Adrenal gland (tissue), 19 donors: Measurements from ENCODE around the gene AP1M1. TPM values are rescaled to one million over a fixed set of nuclear protein-coding genes. Genes with fewer than 3 reads are reported as not detected.
A peak's percentile ranks its signal among the peaks of the same experiment; 100 is the strongest.

Source experiments
- DNase-seq, 7 donors: peaks; one replicate each; pipeline ENCODE4 v3.0.0-alpha.2; 2019 to 2020
- H3K27ac ChIP-seq, 5 donors: fragments of 200-600 bp; sonication (generic) in 4 of 5; 1 replicate in 3 of 5; 2 replicates in 2 of 5; pipeline versions ENCODE4 v1.5.1 to v1.8.0; 2016 to 2020; ENCODE audit warnings: mild to moderate bottlenecking in 1 of 5
- H3K27me3 ChIP-seq: fragments of 200-600 bp; 2 replicates; pipeline ENCODE4 v1.8.0; 2021
- H3K36me3 ChIP-seq, 2 donors: fragments of 200-600 bp; replicated peaks in 1 of 2; 1 replicate in 1 of 2; 2 replicates in 1 of 2; pipeline versions ENCODE4 v1.5.1 to v1.8.0; 2018 to 2022
- H3K4me1 ChIP-seq, 2 donors: fragments of 200-600 bp; replicated peaks in 1 of 2; 1 replicate in 1 of 2; 2 replicates in 1 of 2; pipeline versions ENCODE4 v1.5.1 to v1.8.0; 2018 to 2021
- H3K4me3 ChIP-seq, 4 donors: fragments of 200-600 bp; sonication (generic) in 3 of 4; one replicate each; pipeline ENCODE4 v1.5.1; 2016 to 2018
- H3K9me3 ChIP-seq, 3 donors: fragments of 200-600 bp; sonication (generic) in 1 of 3; replicated peaks in 1 of 3; 1 replicate in 2 of 3; 2 replicates in 1 of 3; pipeline versions ENCODE4 v1.5.1 to v1.8.0; 2016 to 2021
- POLR2A ChIP-seq, 2 donors: fragments of 450-650 bp; IDR thresholded peaks; one replicate each; pipeline ENCODE4 v1.6.1; 2017; ENCODE audit warnings: antibody characterized with exemption in 2 of 2, mild to moderate bottlenecking in 2 of 2, moderate library complexity in 1 of 2
- WGBS, 4 donors: extraction: QIAGEN DNeasy Blood & Tissue Kit in 2 of 4; methylation state at CpG; one replicate each; pipeline versions ENCODE4 v1.1.5 to v1.1.7; 2013 to 2017; 5-methylcytosine and 5-hydroxymethylcytosine counted together
- intact Hi-C, 2 donors: fragments of 100-400 bp; cut with DNase I; formaldehyde crosslinking; loops; one replicate each; pipeline versions ENCODE4 v1.14.1 to v1.15.0; 2022 to 2023
- long read RNA-seq, 10 donors: library from polyadenylated mRNA in 3 of 10; unstranded in 2 of 10; stranded (forward) in 1 of 10; transcript quantifications; one replicate each; pipeline ENCODE4 v2.0.0 and lab custom pipeline, GENCODE V29; 2021 to 2026
- polyA plus RNA-seq, 3 donors: library from polyadenylated mRNA; stranded (reverse); fragments of 200-250 nt in 2 of 3; fragments of 350-450 nt in 1 of 3; fragmentation: Illumina TruSeq in 1 of 3; extraction: RNeasy Lipid Tissue Mini Kit (QIAGEN cat#74804) in 1 of 3; gene quantifications; one replicate each; pipeline ENCODE4 v1.2.3, GENCODE V29; 2013 to 2014
- total RNA-seq, 9 donors: library from RNA; depleted of rRNA in 4 of 9; stranded (reverse); fragments of >200 nt in 4 of 9; fragments of 120-200 nt in 1 of 9; fragmentation: NEBNext Ultra II Directional in 1 of 9; extraction: Animal tissue kit (Norgen Biotek cat#: 25700) in 1 of 9; gene quantifications; one replicate each; pipeline versions ENCODE4 v1.1.0 to v1.2.4, GENCODE V29; 2013 to 2023
- TF ChIP-seq, protein P1 (sequence below), 6 experiments: fragments of 450-650 bp in 4 of 6; fragments of 200-600 bp in 2 of 6; sonication (generic) in 1 of 6; IDR thresholded peaks; 1 replicate in 5 of 6; 2 replicates in 1 of 6; pipeline versions ENCODE4 v1.5.1 to v1.8.0; 2016 to 2021; ENCODE audit warnings: antibody characterized with exemption in 6 of 6, mild to moderate bottlenecking in 2 of 6, moderate library complexity in 1 of 6
- donor health status: healthy with polysubstance abuse.
- donor health status: Bipolar disorder and iron deficiency.
- donor health status: DM: yes; HTN: yes; CAD: no.
- donor health status: DM: no; HTN: no; CAD: no.
- donor health status: DM: no; HTN: no; CAD: no.
- donor health status: DM: yes; HTN: yes; CAD: no.

The AP1M1 gene
- total RNA-seq (10 to 100 TPM; 51.3 to 99.6 (median 88.0) TPM), polyA plus RNA-seq (10 to 100 TPM; 51.6 to 61.8 (median 58.5) TPM)
- long read RNA-seq, donor 1, full-length matches to known transcripts, result 9 of 9 reads
- long read RNA-seq, donor 1, partial matches to known transcripts, result 0 of 9 reads
- long read RNA-seq, donor 1, other reads (novel, unspliced or antisense), result 0 of 9 reads
- long read RNA-seq, donor 2, full-length matches to known transcripts, result 7 of 7 reads
- long read RNA-seq, donor 2, partial matches to known transcripts, result 0 of 7 reads
- long read RNA-seq, donor 2, other reads (novel, unspliced or antisense), result 0 of 7 reads
- long read RNA-seq, donor 3, full-length matches to known transcripts, result 13 of 27 reads
- long read RNA-seq, donor 3, partial matches to known transcripts, result 14 of 27 reads
- long read RNA-seq, donor 3, other reads (novel, unspliced or antisense), result 0 of 27 reads
- long read RNA-seq, donor 4, full-length matches to known transcripts, result 47 of 54 reads
- long read RNA-seq, donor 4, partial matches to known transcripts, result 4 of 54 reads
- long read RNA-seq, donor 4, other reads (novel, unspliced or antisense), result 3 of 54 reads
- long read RNA-seq, donor 5, full-length matches to known transcripts, result 141 of 149 reads
- long read RNA-seq, donor 5, partial matches to known transcripts, result 1 of 149 reads
- long read RNA-seq, donor 5, other reads (novel, unspliced or antisense), result 7 of 149 reads
- long read RNA-seq, donor 6, full-length matches to known transcripts, result 37 of 39 reads
- long read RNA-seq, donor 6, partial matches to known transcripts, result 1 of 39 reads
- long read RNA-seq, donor 6, other reads (novel, unspliced or antisense), result 1 of 39 reads
- long read RNA-seq, donor 7, full-length matches to known transcripts, result 6 of 6 reads
- long read RNA-seq, donor 7, partial matches to known transcripts, result 0 of 6 reads
- long read RNA-seq, donor 7, other reads (novel, unspliced or antisense), result 0 of 6 reads
- long read RNA-seq, donor 8, full-length matches to known transcripts, result 29 of 29 reads
- long read RNA-seq, donor 8, partial matches to known transcripts, result 0 of 29 reads
- long read RNA-seq, donor 8, other reads (novel, unspliced or antisense), result 0 of 29 reads
- long read RNA-seq, donor 9, full-length matches to known transcripts, result 20 of 20 reads
- long read RNA-seq, donor 9, partial matches to known transcripts, result 0 of 20 reads
- long read RNA-seq, donor 9, other reads (novel, unspliced or antisense), result 0 of 20 reads
- long read RNA-seq, donor 10, full-length matches to known transcripts, result 7 of 7 reads
- long read RNA-seq, donor 10, partial matches to known transcripts, result 0 of 7 reads
- long read RNA-seq, donor 10, other reads (novel, unspliced or antisense), result 0 of 7 reads

DNA sequence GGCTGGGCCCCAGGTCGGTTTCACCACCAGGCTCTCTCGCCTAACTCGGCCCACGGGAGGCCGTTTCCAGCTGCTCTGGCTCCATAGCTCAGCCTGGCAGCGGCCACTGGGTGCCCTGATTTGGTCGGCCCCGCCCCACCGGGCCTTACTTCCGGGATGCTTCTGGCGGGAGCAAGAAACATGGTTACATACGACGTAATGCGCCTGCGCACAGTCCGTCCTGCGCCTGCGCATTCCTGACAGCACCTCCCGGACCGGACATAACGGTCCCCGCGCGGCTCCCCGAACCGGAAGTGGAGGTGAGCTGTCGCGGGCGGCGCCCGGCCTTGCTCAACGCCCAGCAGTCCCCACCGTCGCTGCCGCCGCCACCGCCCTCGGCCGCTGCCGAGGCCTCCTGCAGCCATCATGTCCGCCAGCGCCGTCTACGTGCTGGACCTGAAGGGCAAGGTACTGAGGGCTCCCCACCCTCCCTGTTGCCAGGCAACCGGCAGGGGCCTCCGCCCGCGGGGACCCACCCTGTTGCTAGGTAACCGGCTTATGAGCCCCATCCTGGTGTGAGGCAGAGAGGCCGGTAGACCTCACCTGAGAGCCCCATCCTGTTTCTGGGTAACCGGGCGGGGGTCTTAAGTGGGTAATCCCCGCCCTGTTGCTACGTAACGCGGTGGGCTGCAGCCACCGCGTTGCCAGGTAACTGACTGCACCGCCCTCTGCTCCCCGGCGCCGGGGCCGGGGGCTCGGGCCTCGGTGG lies at the start of gene AP1M1:
AP1M1 (plus strand) TSS at position 290 of the 748 bp plus-strand sequence; CDS start at position 406, 116 bp downstream.
- WGBS, 4 donors, result 0% methylated on average over 5 to 65 of the region's 65 CpGs
- TF ChIP-seq, protein P1, sequence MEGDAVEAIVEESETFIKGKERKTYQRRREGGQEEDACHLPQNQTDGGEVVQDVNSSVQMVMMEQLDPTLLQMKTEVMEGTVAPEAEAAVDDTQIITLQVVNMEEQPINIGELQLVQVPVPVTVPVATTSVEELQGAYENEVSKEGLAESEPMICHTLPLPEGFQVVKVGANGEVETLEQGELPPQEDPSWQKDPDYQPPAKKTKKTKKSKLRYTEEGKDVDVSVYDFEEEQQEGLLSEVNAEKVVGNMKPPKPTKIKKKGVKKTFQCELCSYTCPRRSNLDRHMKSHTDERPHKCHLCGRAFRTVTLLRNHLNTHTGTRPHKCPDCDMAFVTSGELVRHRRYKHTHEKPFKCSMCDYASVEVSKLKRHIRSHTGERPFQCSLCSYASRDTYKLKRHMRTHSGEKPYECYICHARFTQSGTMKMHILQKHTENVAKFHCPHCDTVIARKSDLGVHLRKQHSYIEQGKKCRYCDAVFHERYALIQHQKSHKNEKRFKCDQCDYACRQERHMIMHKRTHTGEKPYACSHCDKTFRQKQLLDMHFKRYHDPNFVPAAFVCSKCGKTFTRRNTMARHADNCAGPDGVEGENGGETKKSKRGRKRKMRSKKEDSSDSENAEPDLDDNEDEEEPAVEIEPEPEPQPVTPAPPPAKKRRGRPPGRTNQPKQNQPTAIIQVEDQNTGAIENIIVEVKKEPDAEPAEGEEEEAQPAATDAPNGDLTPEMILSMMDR (IDR thresholded peaks at IDR 0.05), result no peak
- TF ChIP-seq POLR2A (IDR thresholded peaks at IDR 0.05), result peak in 1 of 2 donors; percentile 37
- DNase-seq, result peak; percentile 97 to 99 (median 98)
- H3K36me3 ChIP-seq, result peaks cover 0 to 12% of the 10 kb centered on the region in 2 donors
- intact Hi-C loops, result no loop called here
- peak within 1 kb of the TSS; percentile 50 to 76 (median 68) for H3K4me3 ChIP-seq
- H3K27me3 ChIP-seq, result no peaks in the 10 kb centered on the region
- H3K9me3 ChIP-seq, result no peaks in the 10 kb centered on the region
- H3K27ac ChIP-seq, result peak within 1 kb of the TSS; percentile 58 to 90 (median 69)
- peaks cover 21 to 37% of the 10 kb centered on the region in 2 donors for H3K4me1 ChIP-seq

DNA sequence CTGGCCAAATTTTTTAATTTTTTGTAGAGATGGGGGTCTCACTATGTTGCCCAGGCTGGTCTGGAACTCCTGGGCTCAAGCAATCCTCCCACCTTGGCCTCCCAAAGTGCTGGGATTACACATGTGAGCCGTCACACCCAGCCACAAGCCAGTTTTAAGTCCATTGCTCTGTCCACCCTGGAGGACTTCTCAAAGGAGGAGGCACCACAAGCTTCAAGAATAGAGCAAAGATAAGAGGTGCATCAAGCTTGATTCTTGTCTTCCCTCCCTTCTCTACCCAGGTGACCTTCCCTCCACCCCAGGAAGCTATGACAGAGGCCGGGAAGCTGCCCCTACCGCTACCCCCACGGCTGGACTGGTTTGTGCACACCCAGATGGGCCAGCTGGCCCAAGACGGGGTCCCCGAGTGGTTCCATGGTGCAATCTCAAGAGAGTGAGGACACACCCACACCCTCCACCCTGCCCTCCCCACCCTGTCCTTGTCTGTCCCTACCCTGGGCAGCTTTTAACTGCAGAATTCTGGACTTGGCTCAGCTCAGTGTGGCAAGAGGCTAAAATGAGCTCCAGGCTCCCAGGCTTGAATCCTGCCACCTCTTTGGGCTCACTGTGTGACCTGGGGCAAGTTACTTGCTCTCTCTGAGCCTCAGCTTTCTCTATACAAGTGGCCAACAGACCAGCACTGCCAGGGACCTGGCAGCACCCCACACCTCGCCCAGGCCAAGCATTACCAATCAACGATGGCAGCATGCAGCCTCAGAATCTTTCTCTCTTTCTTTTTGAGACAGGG lies 49.1 kb upstream of the AP1M1 start:
- Histone ChIP-seq H3K27ac (no peak overlapping the region), H3K27me3 (no peaks in the 10 kb centered on the region), H3K9me3 (no peaks in the 10 kb centered on the region), H3K4me1 (no peaks in the 10 kb centered on the region), H3K36me3 (no peaks in the 10 kb centered on the region), H3K4me3 (no peak overlapping the region)
- intact Hi-C loops, result no loop called here
- no peak for DNase-seq
- TF ChIP-seq, protein P1 (IDR thresholded peaks at IDR 0.05), result no peak
- TF ChIP-seq POLR2A (IDR thresholded peaks at IDR 0.05), result no peak
- WGBS, 4 donors, result 72 to 76% (median 76%) methylated on average over 8 of the region's 8 CpGs

DNA sequence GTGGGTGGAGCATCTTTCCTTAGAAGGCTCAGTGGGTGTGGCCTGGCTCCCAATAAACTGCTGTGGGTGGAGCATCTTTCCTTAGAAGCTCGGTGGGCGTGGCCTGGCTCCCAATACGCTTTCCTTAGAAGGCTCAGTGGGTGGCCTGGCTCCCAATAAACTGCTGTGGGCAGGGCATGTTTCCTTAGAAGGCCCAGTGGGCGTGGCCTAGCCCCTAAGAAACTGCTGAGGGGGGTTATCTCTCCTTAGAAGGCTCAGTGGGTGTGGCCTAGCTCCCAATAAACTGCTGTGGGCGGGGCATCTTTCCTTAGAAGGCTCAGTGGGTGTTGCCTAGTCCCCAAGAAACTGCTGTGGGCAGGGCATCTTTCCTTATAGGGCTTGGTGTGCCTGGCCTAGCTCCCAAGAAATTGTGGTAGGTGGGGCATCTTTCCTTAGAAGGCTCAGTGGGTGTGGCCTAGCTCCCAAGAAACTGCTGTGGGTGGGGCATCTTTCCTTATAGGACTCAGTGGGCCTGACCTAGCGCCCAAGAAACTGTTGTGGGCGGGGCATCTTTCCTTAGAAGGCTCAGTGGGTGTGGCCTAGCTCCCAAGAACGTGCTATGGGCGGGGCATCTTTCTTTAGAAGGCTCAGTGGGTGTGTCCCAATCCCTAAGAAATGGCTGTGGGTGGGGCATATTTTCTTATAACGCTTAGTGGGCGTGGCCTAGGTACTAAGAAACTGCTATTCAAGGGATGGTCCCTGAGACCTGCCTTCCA lies 44.0 kb upstream of the AP1M1 start:
- Histone ChIP-seq H3K9me3 (no peaks in the 10 kb centered on the region), H3K27ac (no peak overlapping the region), H3K4me3 (no peak overlapping the region), H3K4me1 (no peaks in the 10 kb centered on the region), H3K36me3 (no peaks in the 10 kb centered on the region), H3K27me3 (no peaks in the 10 kb centered on the region)
- intact Hi-C loops, result no loop called here
- DNase-seq, result no peak
- no peak for TF ChIP-seq POLR2A (IDR thresholded peaks at IDR 0.05)
- TF ChIP-seq, protein P1 (IDR thresholded peaks at IDR 0.05), result no peak
- 82 to 87% (median 84%) methylated on average over 5 to 11 of the region's 11 CpGs for WGBS, 4 donors
